Activated B cell treated with CpG ODN at 0.5 μM for 24 hours (primary cell): ENCODE measurements around the gene EFNA4. TPM values are rescaled to one million over a fixed set of nuclear protein-coding genes. Genes with fewer than 3 reads are reported as not detected.

ENCODE experiments used
- ATAC-seq: fragments of 200-7000 bp; cut with Tn5 transposase; one replicate; pipeline ENCODE4 v1.10.0; 2021; ENCODE audit warnings: low read depth, mild to moderate bottlenecking, moderate library complexity
- CTCF ChIA-PET: fragments of 350-600 bp; sonication (Branson Sonifier 250); formaldehyde crosslinking; loops from one replicate; lab custom pipeline; 2021; ENCODE audit warnings: antibody characterized with exemption; lab: Charles Lee
- POLR2A ChIA-PET: fragments of 350-600 bp; sonication (Branson Sonifier 250); formaldehyde crosslinking; loops from one replicate; lab custom pipeline; 2021; ENCODE audit warnings: antibody characterized with exemption; lab: Charles Lee
- DNase-seq: peaks from one replicate; pipeline ENCODE4 v3.0.0; 2022
- H3K27ac Mint-ChIP-seq: one replicate; pipeline ENCODE4 v1.8.0; 2020; ENCODE audit warnings: mixed read lengths
- H3K27me3 Mint-ChIP-seq: one replicate; pipeline ENCODE4 v1.8.0; 2021; ENCODE audit warnings: mixed read lengths
- H3K36me3 Mint-ChIP-seq: one replicate; pipeline ENCODE4 v1.8.0; 2021; ENCODE audit warnings: low read depth, mixed read lengths
- H3K4me1 Mint-ChIP-seq: one replicate; pipeline ENCODE4 v1.8.0; 2021; ENCODE audit warnings: mixed read lengths
- H3K4me3 Mint-ChIP-seq: one replicate; pipeline ENCODE4 v1.8.0; 2020; ENCODE audit warnings: mild to moderate bottlenecking, mixed read lengths
- H3K9me3 Mint-ChIP-seq: one replicate; pipeline ENCODE4 v1.8.0; 2020; ENCODE audit warnings: mixed read lengths
- CTCF ChIP-seq: fragments of 200-600 bp; IDR thresholded peaks from one replicate; pipeline ENCODE4 v1.8.0; 2022; ENCODE audit warnings: antibody characterized with exemption, mild to moderate bottlenecking
- intact Hi-C: fragments of 100-400 bp; cut with micrococcal nuclease; formaldehyde crosslinking; loops from one replicate; pipeline ENCODE4 v1.15.1; 2024
- total RNA-seq: library from RNA; stranded (reverse); gene quantifications from 2 replicates; pipeline ENCODE4 v1.2.3, GENCODE V29; 2022

EFNA4 gene
- total RNA-seq, 1 donor from 2014 or later, result 7.8 TPM

- intact Hi-C loops, result no loop called here
- POLR2A ChIA-PET, result no interaction called here
- H3K27ac Mint-ChIP-seq, result no peak overlapping the region
- no peaks in the 10 kb centered on the region for H3K36me3 Mint-ChIP-seq
- peaks cover under 1% of the 10 kb centered on the region for H3K4me1 Mint-ChIP-seq
- ATAC-seq (no peak), DNase-seq (no peak)
- no peaks in the 10 kb centered on the region for H3K9me3 Mint-ChIP-seq
- no peak for TF ChIP-seq CTCF
- CTCF ChIA-PET, result no interaction called here
- no peaks in the 10 kb centered on the region for H3K27me3 Mint-ChIP-seq
- H3K4me3 Mint-ChIP-seq, result no peak overlapping the region
Observed at GRCh38 chr1:155026588-155026987, 37.0 kb upstream of the EFNA4 start.

GRCh38 chr1:155029513-155030242 lies 33.9 kb upstream of the EFNA4 start:
- no peaks in the 10 kb centered on the region for H3K9me3 Mint-ChIP-seq
- ChIA-PET CTCF (no interaction called here), POLR2A (no interaction called here)
- TF ChIP-seq CTCF, result no peak
- ATAC-seq (no peak), DNase-seq (no peak)
- no peak overlapping the region for H3K27ac Mint-ChIP-seq
- intact Hi-C loops, result no loop called here
- no peak overlapping the region for H3K4me3 Mint-ChIP-seq
- H3K36me3 Mint-ChIP-seq, result no peaks in the 10 kb centered on the region
- H3K27me3 Mint-ChIP-seq, result no peaks in the 10 kb centered on the region
- no peaks in the 10 kb centered on the region for H3K4me1 Mint-ChIP-seq

DNA sequence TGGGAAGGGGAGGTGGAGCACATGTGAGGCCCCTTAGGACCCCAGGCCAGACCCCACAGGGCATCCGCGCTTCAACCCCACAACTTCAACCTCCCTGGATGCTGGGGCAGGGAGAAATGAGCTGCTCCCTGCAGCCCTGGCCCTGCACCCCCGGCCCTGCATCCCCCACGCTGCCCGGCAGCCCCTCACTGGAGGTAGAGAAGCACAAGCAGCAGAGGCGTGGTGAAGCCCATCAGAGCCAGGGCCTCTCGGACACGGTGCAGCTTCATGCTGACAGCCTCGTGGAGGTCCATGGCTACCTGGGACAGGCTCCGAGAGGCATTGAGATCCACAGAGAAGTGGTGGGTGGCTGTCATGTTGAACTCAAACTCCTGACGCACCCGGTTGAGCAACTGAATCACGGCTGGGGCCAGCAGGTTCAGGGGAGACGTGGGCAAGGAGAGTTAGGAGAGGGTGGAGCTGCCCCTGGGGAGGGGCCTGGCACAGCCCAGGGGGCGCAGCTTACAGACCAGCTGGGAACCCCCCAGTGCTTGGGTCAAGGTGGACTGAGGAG lies 33.2 kb upstream of the EFNA4 start:
- intact Hi-C loops, result no loop called here
- CTCF ChIA-PET, result no interaction called here
- POLR2A ChIA-PET, result no interaction called here

DNA sequence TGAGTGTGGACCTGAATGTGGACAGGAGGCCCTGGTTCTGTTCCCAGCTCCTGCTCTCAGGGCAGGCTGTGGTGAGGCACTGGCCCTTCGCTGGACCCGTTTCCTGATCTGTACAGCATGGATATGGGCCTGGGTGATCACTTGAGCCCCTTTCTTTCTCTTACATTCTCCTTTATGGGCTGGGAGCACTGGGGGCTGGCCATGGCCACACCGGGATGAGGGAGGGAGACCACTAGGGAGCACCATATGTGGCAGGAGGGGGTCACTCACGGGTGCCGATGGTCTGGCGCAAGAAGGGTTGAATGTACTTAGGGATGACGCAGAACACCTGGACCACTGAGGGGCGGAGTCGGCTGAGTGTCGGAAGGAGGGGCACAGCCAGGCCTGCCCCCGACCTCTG lies 32.6 kb upstream of the EFNA4 start:
- no peak for TF ChIP-seq CTCF
- no peak for ATAC-seq
- no peak overlapping the region for H3K27ac Mint-ChIP-seq
- no peak overlapping the region for H3K4me3 Mint-ChIP-seq
- H3K27me3 Mint-ChIP-seq, result no peaks in the 10 kb centered on the region
- CTCF ChIA-PET, result no interaction called here
- DNase-seq, result no peak
- intact Hi-C loops, result no loop called here
- POLR2A ChIA-PET, result interaction anchor here (0.6 kb wide), 1 partner anchor 160 kb away, joined by 4 read pairs; no protein-coding TSS in a partner anchor
- no peaks in the 10 kb centered on the region for H3K4me1 Mint-ChIP-seq
- no peaks in the 10 kb centered on the region for H3K36me3 Mint-ChIP-seq
- no peaks in the 10 kb centered on the region for H3K9me3 Mint-ChIP-seq

More for the DNA sequence above, 33.2 kb upstream of the EFNA4 start:
- no peaks in the 10 kb centered on the region for H3K9me3 Mint-ChIP-seq
- DNase-seq (no peak), ATAC-seq (no peak)
- no peak overlapping the region for H3K4me3 Mint-ChIP-seq
- no peak for TF ChIP-seq CTCF
- no peak overlapping the region for H3K27ac Mint-ChIP-seq
- H3K4me1 Mint-ChIP-seq, result no peaks in the 10 kb centered on the region
- H3K36me3 Mint-ChIP-seq, result no peaks in the 10 kb centered on the region
- no peaks in the 10 kb centered on the region for H3K27me3 Mint-ChIP-seq

DNA sequence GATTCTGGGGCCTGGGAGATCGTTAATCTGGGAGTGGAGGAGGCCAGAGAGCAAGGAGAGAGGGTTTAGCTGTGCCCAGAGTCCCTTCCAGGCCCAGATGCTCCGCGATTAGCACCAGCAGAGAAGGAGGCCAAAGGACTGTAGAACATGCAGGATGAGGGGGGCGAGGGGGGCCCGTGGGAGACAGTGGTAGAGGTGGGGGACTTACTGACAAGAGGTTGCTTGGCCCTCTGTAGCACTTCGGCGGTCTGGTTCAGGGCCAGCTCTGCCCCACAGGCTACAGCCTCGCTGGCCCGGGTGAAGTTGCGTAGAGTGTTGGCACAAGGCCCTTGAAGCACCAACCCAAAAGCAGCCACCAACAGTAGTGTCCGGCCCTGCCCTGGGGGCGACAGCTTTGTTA lies 30.7 kb upstream of the EFNA4 start:
- TF ChIP-seq CTCF, result no peak
- no peak for DNase-seq
- peaks cover under 1% of the 10 kb centered on the region for H3K27me3 Mint-ChIP-seq
- no peaks in the 10 kb centered on the region for H3K36me3 Mint-ChIP-seq
- CTCF ChIA-PET, result no interaction called here
- H3K4me3 Mint-ChIP-seq, result no peak overlapping the region
- intact Hi-C loops, result no loop called here
- POLR2A ChIA-PET, result no interaction called here
- no peaks in the 10 kb centered on the region for H3K4me1 Mint-ChIP-seq
- ATAC-seq, result no peak
- no peak overlapping the region for H3K27ac Mint-ChIP-seq
- no peaks in the 10 kb centered on the region for H3K9me3 Mint-ChIP-seq
